ENCODE measurements around the gene SPOCD1. TPM values are rescaled to one million over a fixed set of nuclear protein-coding genes. Genes with fewer than 3 reads are reported as not detected.

Gene SPOCD1
- total RNA-seq, 2 donors from 2014 or later = 2.0 to 3.1 TPM

DNA sequence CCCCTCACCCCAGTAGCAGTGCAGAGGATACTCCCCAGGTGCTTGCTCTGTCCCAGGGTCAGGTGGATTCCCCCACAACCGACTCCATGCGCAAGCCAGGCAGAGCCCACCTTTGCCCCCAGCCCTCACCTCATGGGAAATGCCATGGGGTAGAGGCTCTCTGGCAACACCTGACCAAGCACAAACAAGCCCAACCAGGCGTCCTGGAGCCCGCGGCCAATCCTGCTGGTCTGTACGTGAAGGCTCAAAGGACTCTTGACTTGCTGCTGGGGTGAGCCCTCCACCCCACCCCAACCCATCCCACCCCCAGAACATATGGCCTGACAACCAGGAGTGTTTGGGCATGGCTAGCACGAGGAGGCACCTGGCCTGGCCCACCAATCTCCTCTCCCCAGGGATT, 53.5 kb downstream of the SPOCD1 start:
- peaks cover 14% of the 10 kb centered on the region for H3K27me3 ChIP-seq (ENCODE audit: control insufficient read depth, insufficient read depth, low read length, poor library complexity, severe bottlenecking)
- H3K9me3 ChIP-seq (ENCODE audit: control insufficient read depth, low read length) = no peaks in the 10 kb centered on the region
- peak; percentile 71 for DNase-seq
- peak overlapping the region; percentile 81 for H3K4me3 ChIP-seq (ENCODE audit: low read length)
- peaks cover 18% of the 10 kb centered on the region for H3K4me1 ChIP-seq (ENCODE audit: control insufficient read depth, insufficient read depth, low read length)
- H3K27ac ChIP-seq (ENCODE audit: low read depth, low read length) = no peak overlapping the region
- peaks cover 27% of the 10 kb centered on the region for H3K4me1 Mint-ChIP-seq
- H3K36me3 Mint-ChIP-seq (ENCODE audit: low read depth) = no peaks in the 10 kb centered on the region
- no peak overlapping the region for H3K9ac ChIP-seq (ENCODE audit: extremely low read depth, low read length, poor library complexity, severe bottlenecking)
- no peaks in the 10 kb centered on the region for H3K36me3 ChIP-seq (ENCODE audit: control insufficient read depth, insufficient read depth, low read length)
- H3K27ac Mint-ChIP-seq = no peak overlapping the region
- peak overlapping the region; percentile 58 for H3K4me3 Mint-ChIP-seq
- H3K9me3 Mint-ChIP-seq = no peaks in the 10 kb centered on the region
- peaks cover 31% of the 10 kb centered on the region for H3K27me3 Mint-ChIP-seq (ENCODE audit: insufficient read depth)
- WGBS, 2 experiments (ENCODE audit: insufficient coverage in 1 of 2, insufficient read length in 1 of 2) = 0 to 44% methylated on average over 1 to 7 of the region's 7 CpGs
- TF ChIP-seq, protein P1, sequence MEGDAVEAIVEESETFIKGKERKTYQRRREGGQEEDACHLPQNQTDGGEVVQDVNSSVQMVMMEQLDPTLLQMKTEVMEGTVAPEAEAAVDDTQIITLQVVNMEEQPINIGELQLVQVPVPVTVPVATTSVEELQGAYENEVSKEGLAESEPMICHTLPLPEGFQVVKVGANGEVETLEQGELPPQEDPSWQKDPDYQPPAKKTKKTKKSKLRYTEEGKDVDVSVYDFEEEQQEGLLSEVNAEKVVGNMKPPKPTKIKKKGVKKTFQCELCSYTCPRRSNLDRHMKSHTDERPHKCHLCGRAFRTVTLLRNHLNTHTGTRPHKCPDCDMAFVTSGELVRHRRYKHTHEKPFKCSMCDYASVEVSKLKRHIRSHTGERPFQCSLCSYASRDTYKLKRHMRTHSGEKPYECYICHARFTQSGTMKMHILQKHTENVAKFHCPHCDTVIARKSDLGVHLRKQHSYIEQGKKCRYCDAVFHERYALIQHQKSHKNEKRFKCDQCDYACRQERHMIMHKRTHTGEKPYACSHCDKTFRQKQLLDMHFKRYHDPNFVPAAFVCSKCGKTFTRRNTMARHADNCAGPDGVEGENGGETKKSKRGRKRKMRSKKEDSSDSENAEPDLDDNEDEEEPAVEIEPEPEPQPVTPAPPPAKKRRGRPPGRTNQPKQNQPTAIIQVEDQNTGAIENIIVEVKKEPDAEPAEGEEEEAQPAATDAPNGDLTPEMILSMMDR (conservative IDR thresholded peaks at IDR 0.05) = no peak

DNA sequence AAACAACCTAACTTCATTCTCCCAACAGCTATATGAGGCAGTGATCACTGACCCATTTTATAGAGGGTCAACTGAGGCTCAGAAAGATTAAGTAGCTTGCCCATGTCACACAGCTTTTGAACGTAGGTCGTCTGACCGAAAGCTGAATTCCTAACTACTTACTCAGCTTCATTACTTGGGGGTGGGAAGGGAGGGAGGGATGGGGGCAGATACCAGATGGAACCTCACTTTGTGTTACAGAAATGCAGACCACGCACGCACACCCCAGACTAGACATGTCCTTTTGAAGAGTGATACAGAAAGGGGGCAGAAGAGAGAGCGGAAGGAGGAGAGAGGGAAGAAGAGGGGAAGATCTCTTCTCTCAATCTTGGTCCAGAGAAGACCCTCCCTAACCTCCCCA, 53.9 kb downstream of the SPOCD1 start:
- Histone ChIP-seq H3K4me1 (ENCODE audit: control insufficient read depth, insufficient read depth, low read length) (peaks cover 18% of the 10 kb centered on the region), H3K27me3 (ENCODE audit: control insufficient read depth, insufficient read depth, low read length, poor library complexity, severe bottlenecking) (peaks cover 14% of the 10 kb centered on the region), H3K9ac (ENCODE audit: extremely low read depth, low read length, poor library complexity, severe bottlenecking) (no peak overlapping the region), H3K27ac (ENCODE audit: low read depth, low read length) (no peak overlapping the region), H3K4me3 (ENCODE audit: low read length) (peak overlapping the region; percentile 82), H3K9me3 (ENCODE audit: control insufficient read depth, low read length) (no peaks in the 10 kb centered on the region), H3K36me3 (ENCODE audit: control insufficient read depth, insufficient read depth, low read length) (no peaks in the 10 kb centered on the region)
- TF ChIP-seq, protein P1 (conservative IDR thresholded peaks at IDR 0.05) = no peak
- Mint-ChIP-seq H3K9me3 (no peaks in the 10 kb centered on the region), H3K36me3 (ENCODE audit: low read depth) (no peaks in the 10 kb centered on the region), H3K4me1 (peaks cover 26% of the 10 kb centered on the region), H3K27me3 (ENCODE audit: insufficient read depth) (peaks cover 30% of the 10 kb centered on the region), H3K27ac (no peak overlapping the region), H3K4me3 (peak overlapping the region; percentile 59)
- DNase-seq = no peak
- WGBS, 2 experiments (ENCODE audit: insufficient coverage in 1 of 2, insufficient read length in 1 of 2) = 80% methylated on average over 3 to 5 of the region's 6 CpGs

DNA sequence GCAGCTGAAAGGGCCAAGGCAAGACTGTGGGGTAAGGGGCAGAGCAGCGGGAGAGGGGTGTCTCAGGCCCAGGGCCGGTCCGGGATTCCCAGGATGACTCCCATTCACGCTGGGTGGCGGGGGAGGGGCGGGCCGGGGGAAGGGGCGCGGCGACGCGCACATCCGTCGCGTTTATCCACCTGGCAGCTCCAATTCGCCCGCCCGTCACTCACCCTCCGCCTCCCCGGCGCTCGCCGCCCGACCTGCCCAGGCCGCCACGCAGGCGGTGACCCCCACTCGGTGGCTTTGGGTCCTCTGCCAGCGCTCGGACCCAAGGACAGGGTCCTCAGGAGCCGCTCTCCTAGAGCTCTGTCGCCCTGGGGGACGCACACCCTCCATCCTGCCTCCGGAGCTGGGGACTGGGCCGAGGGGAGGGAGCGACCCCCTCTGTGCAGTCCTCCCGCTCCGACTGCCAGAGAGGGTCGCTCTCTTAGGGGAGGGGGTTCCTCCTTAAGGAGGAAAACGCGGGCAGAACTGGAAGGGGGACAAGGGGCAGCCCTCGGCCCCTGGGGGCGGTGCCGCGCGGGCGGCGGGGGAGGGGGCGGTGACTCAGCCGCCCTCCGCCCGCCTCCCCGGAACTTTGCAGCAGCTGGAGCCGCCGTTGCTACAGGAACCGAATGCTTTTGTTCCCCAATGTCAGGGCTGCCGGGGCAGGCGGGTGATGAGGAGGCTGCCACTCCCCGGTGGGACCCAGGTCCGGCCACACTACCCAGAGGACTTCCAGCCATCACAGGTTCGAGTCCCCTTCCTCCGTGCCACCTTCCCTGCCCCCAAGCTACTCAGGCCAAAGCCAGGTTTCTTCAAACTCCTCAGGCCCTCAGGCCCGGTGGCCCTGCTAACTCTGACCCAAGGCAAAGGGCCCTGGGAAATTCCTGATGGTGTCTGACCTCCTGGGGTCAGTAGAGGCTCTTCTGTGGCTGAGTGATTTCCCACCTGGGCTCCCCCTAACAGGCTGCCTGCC, 55.1 kb downstream of the SPOCD1 start:
- H3K27ac Mint-ChIP-seq = peak overlapping the region; percentile 26
- Histone ChIP-seq H3K27ac (ENCODE audit: low read depth, low read length) (peak overlapping the region; percentile 79), H3K27me3 (ENCODE audit: control insufficient read depth, insufficient read depth, low read length, poor library complexity, severe bottlenecking) (peaks cover 14% of the 10 kb centered on the region), H3K9ac (ENCODE audit: extremely low read depth, low read length, poor library complexity, severe bottlenecking) (peak overlapping the region; percentile 68), H3K36me3 (ENCODE audit: control insufficient read depth, insufficient read depth, low read length) (no peaks in the 10 kb centered on the region), H3K4me3 (ENCODE audit: low read length) (peak overlapping the region; percentile 82), H3K4me1 (ENCODE audit: control insufficient read depth, insufficient read depth, low read length) (peaks cover 14% of the 10 kb centered on the region), H3K9me3 (ENCODE audit: control insufficient read depth, low read length) (no peaks in the 10 kb centered on the region)
- 0 to 1% methylated on average over 9 to 63 of the region's 63 CpGs for WGBS, 2 experiments (ENCODE audit: insufficient coverage in 1 of 2, insufficient read length in 1 of 2)
- peak overlapping the region; percentile 59 for H3K4me3 Mint-ChIP-seq
- no peaks in the 10 kb centered on the region for H3K36me3 Mint-ChIP-seq (ENCODE audit: low read depth)
- no peaks in the 10 kb centered on the region for H3K9me3 Mint-ChIP-seq
- TF ChIP-seq, protein P1 (conservative IDR thresholded peaks at IDR 0.05) = no peak
- peaks cover 20% of the 10 kb centered on the region for H3K4me1 Mint-ChIP-seq
- DNase-seq = peak; percentile 89
- H3K27me3 Mint-ChIP-seq (ENCODE audit: insufficient read depth) = peaks cover 30% of the 10 kb centered on the region
